ENCODE results near the gene DYNC1H1. TPM values are rescaled to one million over a fixed set of nuclear protein-coding genes. Genes with fewer than 3 reads are reported as not detected.

The DYNC1H1 gene
- total RNA-seq, 4 donors from 2014 or later = 386 to 531 (median 472) TPM

GRCh38 chr14:101991352-101991751 is 27.0 kb downstream of the DYNC1H1 start:
- TF ChIP-seq POLR2A (IDR thresholded peaks at IDR 0.05) = no peak
- TF ChIP-seq, protein P1, sequence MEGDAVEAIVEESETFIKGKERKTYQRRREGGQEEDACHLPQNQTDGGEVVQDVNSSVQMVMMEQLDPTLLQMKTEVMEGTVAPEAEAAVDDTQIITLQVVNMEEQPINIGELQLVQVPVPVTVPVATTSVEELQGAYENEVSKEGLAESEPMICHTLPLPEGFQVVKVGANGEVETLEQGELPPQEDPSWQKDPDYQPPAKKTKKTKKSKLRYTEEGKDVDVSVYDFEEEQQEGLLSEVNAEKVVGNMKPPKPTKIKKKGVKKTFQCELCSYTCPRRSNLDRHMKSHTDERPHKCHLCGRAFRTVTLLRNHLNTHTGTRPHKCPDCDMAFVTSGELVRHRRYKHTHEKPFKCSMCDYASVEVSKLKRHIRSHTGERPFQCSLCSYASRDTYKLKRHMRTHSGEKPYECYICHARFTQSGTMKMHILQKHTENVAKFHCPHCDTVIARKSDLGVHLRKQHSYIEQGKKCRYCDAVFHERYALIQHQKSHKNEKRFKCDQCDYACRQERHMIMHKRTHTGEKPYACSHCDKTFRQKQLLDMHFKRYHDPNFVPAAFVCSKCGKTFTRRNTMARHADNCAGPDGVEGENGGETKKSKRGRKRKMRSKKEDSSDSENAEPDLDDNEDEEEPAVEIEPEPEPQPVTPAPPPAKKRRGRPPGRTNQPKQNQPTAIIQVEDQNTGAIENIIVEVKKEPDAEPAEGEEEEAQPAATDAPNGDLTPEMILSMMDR (IDR thresholded peaks at IDR 0.05) = no peak

DNA sequence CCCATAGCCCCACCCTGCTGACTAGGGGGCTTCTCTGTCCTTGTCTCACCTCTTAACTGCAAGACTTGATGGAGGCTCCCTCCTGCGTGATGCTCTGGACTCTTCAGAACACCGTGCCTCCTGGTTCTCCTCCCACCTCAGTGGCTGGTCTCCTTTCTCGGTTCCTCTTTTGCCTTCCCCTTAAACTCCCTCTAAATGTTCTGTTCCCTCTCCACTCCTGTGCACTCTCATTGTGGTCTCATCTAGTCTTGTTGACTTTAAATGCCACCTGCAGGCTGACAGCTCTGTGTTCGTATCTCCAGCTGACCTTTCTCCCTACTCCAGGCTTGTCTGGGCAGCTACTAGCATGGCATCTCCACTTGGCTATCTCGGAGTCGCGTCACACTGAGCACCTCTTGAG is 28.3 kb downstream of the DYNC1H1 start:
- Histone ChIP-seq H3K4me3 (no peak overlapping the region), H3K9me3 (no peaks in the 10 kb centered on the region), H3K27ac (peak overlapping the region in 1 of 4 donors; percentile 57), H3K27me3 (no peaks in the 10 kb centered on the region), H3K4me1 (no peaks in the 10 kb centered on the region), H3K36me3 (peaks cover 0 to 99% (median 3%) of the 10 kb centered on the region in 3 donors)
- peak in 2 of 3 donors; percentile 57 to 64 for DNase-seq
- TF ChIP-seq, protein P1 (IDR thresholded peaks at IDR 0.05) = no peak
- TF ChIP-seq POLR2A (IDR thresholded peaks at IDR 0.05) = no peak

More at GRCh38 chr14:101991352-101991751, 27.0 kb downstream of the DYNC1H1 start:
- Histone ChIP-seq H3K9me3 (no peaks in the 10 kb centered on the region), H3K27ac (no peak overlapping the region), H3K4me1 (no peaks in the 10 kb centered on the region), H3K36me3 (peaks cover 0 to 99% (median 3%) of the 10 kb centered on the region in 3 donors), H3K27me3 (no peaks in the 10 kb centered on the region), H3K4me3 (no peak overlapping the region)
- no peak for DNase-seq

GRCh38 chr14:101997429-101998336 is 33.3 kb downstream of the DYNC1H1 start:
- Histone ChIP-seq H3K9me3 (no peaks in the 10 kb centered on the region), H3K4me3 (no peak overlapping the region), H3K27me3 (no peaks in the 10 kb centered on the region), H3K4me1 (no peaks in the 10 kb centered on the region), H3K27ac (no peak overlapping the region), H3K36me3 (peaks cover 0 to 100% (median 3%) of the 10 kb centered on the region in 3 donors)
- no peak for DNase-seq
- TF ChIP-seq POLR2A (IDR thresholded peaks at IDR 0.05) = no peak
- TF ChIP-seq, protein P1 (IDR thresholded peaks at IDR 0.05) = no peak

DNA sequence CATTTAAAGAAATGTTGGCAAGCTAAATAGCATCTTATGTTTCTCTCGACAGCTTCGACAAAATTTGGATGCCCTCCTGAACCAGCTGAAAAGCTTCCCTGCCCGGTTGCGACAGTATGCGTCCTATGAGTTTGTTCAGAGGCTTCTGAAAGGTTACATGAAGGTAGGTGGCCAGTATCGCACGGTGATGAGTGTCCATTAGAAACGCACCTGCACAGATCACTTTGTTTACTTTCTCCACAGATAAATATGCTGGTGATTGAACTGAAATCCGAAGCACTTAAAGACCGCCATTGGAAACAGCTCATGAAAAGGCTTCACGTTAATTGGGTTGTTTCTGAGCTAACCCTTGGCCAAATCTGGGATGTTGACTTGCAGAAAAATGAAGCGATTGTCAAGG is 36.5 kb downstream of the DYNC1H1 start:
- Histone ChIP-seq H3K4me1 (no peaks in the 10 kb centered on the region), H3K27me3 (no peaks in the 10 kb centered on the region), H3K9me3 (no peaks in the 10 kb centered on the region), H3K4me3 (no peak overlapping the region), H3K27ac (no peak overlapping the region), H3K36me3 (peaks cover 0 to 100% (median 0%) of the 10 kb centered on the region in 3 donors)
- no peak for DNase-seq
- no peak for TF ChIP-seq POLR2A (IDR thresholded peaks at IDR 0.05)
- TF ChIP-seq, protein P1 (IDR thresholded peaks at IDR 0.05) = no peak

DNA sequence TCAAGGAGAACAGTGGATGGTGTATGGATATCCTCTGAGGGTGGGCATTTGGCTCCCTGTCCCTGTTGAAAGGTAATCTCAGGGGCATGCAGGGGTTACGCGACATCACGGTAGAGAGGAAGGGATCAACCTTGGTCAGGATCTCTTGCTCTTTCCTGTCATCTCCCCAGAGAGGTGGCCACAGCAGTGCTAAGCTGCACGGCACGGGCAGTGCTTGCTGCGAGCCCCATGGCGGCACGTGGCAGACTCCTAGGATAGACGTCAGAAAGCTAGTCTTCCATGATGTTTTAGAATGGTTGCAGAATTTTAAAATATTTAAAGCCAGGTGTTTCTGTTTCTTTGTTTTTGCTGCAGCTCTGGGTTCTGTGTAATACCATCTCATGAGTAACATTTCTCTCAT is 41.0 kb downstream of the DYNC1H1 start:
- no peaks in the 10 kb centered on the region for H3K9me3 ChIP-seq
- TF ChIP-seq POLR2A (IDR thresholded peaks at IDR 0.05) = no peak
- TF ChIP-seq, protein P1 (IDR thresholded peaks at IDR 0.05) = no peak
- peaks cover 0 to 100% (median 4%) of the 10 kb centered on the region in 3 donors for H3K36me3 ChIP-seq
- no peak for DNase-seq
- H3K4me3 ChIP-seq = no peak overlapping the region
- no peak overlapping the region for H3K27ac ChIP-seq
- no peaks in the 10 kb centered on the region for H3K27me3 ChIP-seq
- H3K4me1 ChIP-seq = no peaks in the 10 kb centered on the region
